ENCODE measurements around the gene RAX.

Gene RAX

DNA sequence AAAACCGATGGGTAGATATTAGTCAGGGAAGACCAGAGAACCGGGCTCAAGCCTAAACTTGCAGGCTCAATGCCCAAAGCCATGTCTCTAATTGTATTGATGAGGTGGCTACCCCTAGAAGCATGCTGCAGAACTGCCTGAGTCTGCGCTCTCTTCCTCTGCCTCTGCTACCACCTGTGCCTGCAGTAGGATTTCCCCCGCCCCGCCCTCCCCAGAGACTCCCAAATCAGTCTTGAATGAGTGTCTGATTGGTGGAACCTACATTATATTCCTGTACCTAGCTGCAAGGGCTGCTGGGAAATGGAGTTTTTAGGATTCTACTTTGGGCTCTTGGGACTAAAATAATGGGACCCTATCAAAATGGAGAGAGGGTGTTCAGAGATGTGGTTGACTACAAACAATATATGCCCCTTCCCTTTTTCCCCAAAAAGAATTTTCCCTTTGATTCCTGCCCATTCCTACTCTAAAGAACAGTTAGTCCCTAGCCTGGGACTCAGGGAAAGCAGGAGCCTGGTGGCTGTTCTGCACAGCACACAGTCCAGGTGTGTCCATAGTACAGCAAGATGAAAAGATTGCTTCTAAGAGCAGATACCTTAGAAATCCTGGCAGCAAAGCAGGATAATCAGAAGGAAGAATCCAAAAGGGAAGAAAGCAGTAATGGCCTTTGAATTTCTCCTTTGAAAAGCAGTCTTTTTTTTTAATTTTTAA lies 40.8 kb downstream of the RAX start:
- Histone ChIP-seq H3K9ac (ENCODE audit: low read depth, low read length, poor library complexity, severe bottlenecking) (no peak overlapping the region), H3K27me3 (ENCODE audit: insufficient read depth, low read length, poor library complexity, severe bottlenecking) (peaks cover 14% of the 10 kb centered on the region), H3K4me1 (ENCODE audit: insufficient read depth, low read length, poor library complexity, severe bottlenecking) (no peaks in the 10 kb centered on the region), H2AFZ (ENCODE audit: low read length) (no peak overlapping the region), H3K4me2 (ENCODE audit: low read depth, low read length, poor library complexity, severe bottlenecking) (no peak overlapping the region), H3F3A (ENCODE audit: low read depth) (no peaks in the 10 kb centered on the region), H3K36me3 (ENCODE audit: insufficient read depth, low read length) (no peaks in the 10 kb centered on the region), H3K9me3 (ENCODE audit: insufficient read depth, low read depth, low read length) (no peaks in the 10 kb centered on the region), H4K20me1 (ENCODE audit: insufficient read depth, low read length, poor library complexity, severe bottlenecking) (no peaks in the 10 kb centered on the region), H3K79me2 (ENCODE audit: insufficient read depth, low read length) (no peaks in the 10 kb centered on the region), H3K9me2 (replicated peaks; ENCODE audit: low read depth, low read length) (no peaks in the 10 kb centered on the region), H3K4me3 (ENCODE audit: low read length, poor library complexity, severe bottlenecking) (no peak overlapping the region)
- no peak for TF ChIP-seq EZH2phosphoT487 (IDR thresholded peaks at IDR 0.05; ENCODE audit: borderline replicate concordance)
- TF ChIP-seq, protein P1, sequence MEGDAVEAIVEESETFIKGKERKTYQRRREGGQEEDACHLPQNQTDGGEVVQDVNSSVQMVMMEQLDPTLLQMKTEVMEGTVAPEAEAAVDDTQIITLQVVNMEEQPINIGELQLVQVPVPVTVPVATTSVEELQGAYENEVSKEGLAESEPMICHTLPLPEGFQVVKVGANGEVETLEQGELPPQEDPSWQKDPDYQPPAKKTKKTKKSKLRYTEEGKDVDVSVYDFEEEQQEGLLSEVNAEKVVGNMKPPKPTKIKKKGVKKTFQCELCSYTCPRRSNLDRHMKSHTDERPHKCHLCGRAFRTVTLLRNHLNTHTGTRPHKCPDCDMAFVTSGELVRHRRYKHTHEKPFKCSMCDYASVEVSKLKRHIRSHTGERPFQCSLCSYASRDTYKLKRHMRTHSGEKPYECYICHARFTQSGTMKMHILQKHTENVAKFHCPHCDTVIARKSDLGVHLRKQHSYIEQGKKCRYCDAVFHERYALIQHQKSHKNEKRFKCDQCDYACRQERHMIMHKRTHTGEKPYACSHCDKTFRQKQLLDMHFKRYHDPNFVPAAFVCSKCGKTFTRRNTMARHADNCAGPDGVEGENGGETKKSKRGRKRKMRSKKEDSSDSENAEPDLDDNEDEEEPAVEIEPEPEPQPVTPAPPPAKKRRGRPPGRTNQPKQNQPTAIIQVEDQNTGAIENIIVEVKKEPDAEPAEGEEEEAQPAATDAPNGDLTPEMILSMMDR (conservative IDR thresholded peaks at IDR 0.05; ENCODE audit: low read length), result no peak

DNA sequence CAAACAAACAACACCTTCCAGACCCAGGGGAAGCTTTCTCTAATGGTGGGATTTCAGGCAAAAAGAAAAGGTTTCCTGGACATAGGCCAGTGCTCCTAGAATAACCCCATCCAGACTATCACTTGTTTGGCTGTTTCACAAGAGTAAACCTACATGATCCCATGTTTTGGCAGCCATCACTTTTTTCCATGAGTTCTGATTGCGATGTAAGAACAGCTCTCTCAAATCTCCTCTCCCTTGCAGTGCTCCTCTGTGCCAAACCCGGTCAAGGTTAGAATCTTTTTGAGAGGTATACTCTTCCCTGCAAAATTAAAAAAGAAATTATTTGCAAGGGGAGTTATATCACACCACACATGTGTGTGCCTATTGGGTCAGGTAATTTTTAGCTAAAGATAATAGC lies 41.4 kb downstream of the RAX start:
- H3K9me3 ChIP-seq (ENCODE audit: insufficient read depth, low read depth, low read length), result no peaks in the 10 kb centered on the region
- H3K79me2 ChIP-seq (ENCODE audit: insufficient read depth, low read length), result no peaks in the 10 kb centered on the region
- no peaks in the 10 kb centered on the region for H3K4me1 ChIP-seq (ENCODE audit: insufficient read depth, low read length, poor library complexity, severe bottlenecking)
- TF ChIP-seq, protein P1 (conservative IDR thresholded peaks at IDR 0.05; ENCODE audit: low read length), result no peak
- no peak for TF ChIP-seq EZH2phosphoT487 (IDR thresholded peaks at IDR 0.05; ENCODE audit: borderline replicate concordance)
- H3K4me2 ChIP-seq (ENCODE audit: low read depth, low read length, poor library complexity, severe bottlenecking), result no peak overlapping the region
- no peak overlapping the region for H3K9ac ChIP-seq (ENCODE audit: low read depth, low read length, poor library complexity, severe bottlenecking)
- H3K27me3 ChIP-seq (ENCODE audit: insufficient read depth, low read length, poor library complexity, severe bottlenecking), result peaks cover 14% of the 10 kb centered on the region
- H4K20me1 ChIP-seq (ENCODE audit: insufficient read depth, low read length, poor library complexity, severe bottlenecking), result no peaks in the 10 kb centered on the region
- H3K36me3 ChIP-seq (ENCODE audit: insufficient read depth, low read length), result no peaks in the 10 kb centered on the region
- no peaks in the 10 kb centered on the region for H3K9me2 ChIP-seq (replicated peaks; ENCODE audit: low read depth, low read length)
- H3F3A ChIP-seq (ENCODE audit: low read depth), result no peaks in the 10 kb centered on the region
- H3K4me3 ChIP-seq (ENCODE audit: low read length, poor library complexity, severe bottlenecking), result no peak overlapping the region
- H2AFZ ChIP-seq (ENCODE audit: low read length), result no peak overlapping the region

DNA sequence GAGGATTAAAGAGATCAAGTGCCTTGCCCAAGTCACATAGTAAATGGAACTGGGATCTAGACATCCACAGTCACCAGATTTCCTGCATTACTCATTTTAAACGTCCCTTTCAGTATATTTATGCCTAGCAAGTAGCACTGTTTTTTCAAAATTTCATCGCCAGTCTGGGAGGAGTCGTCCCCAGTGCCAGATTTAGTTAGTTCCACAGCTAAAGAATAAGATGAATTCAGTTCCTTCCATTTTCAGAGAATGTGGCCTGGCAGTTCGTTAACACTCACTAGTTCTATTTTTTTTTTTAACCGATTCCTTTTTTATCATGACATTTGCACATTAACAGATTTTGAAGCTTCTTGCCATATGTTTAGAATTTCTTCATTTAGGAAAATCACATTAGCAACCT lies 42.1 kb downstream of the RAX start:
- peaks cover 14% of the 10 kb centered on the region for H3K27me3 ChIP-seq (ENCODE audit: insufficient read depth, low read length, poor library complexity, severe bottlenecking)
- no peaks in the 10 kb centered on the region for H3K79me2 ChIP-seq (ENCODE audit: insufficient read depth, low read length)
- H3F3A ChIP-seq (ENCODE audit: low read depth), result no peaks in the 10 kb centered on the region
- H3K4me3 ChIP-seq (ENCODE audit: low read length, poor library complexity, severe bottlenecking), result no peak overlapping the region
- H3K9ac ChIP-seq (ENCODE audit: low read depth, low read length, poor library complexity, severe bottlenecking), result no peak overlapping the region
- no peaks in the 10 kb centered on the region for H4K20me1 ChIP-seq (ENCODE audit: insufficient read depth, low read length, poor library complexity, severe bottlenecking)
- no peak overlapping the region for H3K4me2 ChIP-seq (ENCODE audit: low read depth, low read length, poor library complexity, severe bottlenecking)
- H3K9me3 ChIP-seq (ENCODE audit: insufficient read depth, low read depth, low read length), result no peaks in the 10 kb centered on the region
- H3K9me2 ChIP-seq (replicated peaks; ENCODE audit: low read depth, low read length), result no peaks in the 10 kb centered on the region
- H3K36me3 ChIP-seq (ENCODE audit: insufficient read depth, low read length), result no peaks in the 10 kb centered on the region
- TF ChIP-seq, protein P1 (conservative IDR thresholded peaks at IDR 0.05; ENCODE audit: low read length), result no peak
- TF ChIP-seq EZH2phosphoT487 (IDR thresholded peaks at IDR 0.05; ENCODE audit: borderline replicate concordance), result no peak
- H2AFZ ChIP-seq (ENCODE audit: low read length), result no peak overlapping the region
- H3K4me1 ChIP-seq (ENCODE audit: insufficient read depth, low read length, poor library complexity, severe bottlenecking), result no peaks in the 10 kb centered on the region

All from Loucy (cell line).